ENCODE data around the gene RTKN2. TPM values are rescaled to one million over a fixed set of nuclear protein-coding genes. Genes with fewer than 3 reads are reported as not detected.
A peak's percentile ranks its signal among the peaks of the same experiment; 100 is the strongest.
"Not testable (repeated sequence)": the region's sequence is repeated elsewhere in the genome, so short reads cannot be mapped to it uniquely, and the experiment has no call there.

RTKN2 gene
- total RNA-seq, 1 donor from 2014 or later = 3.9 TPM

- Mint-ChIP-seq H3K4me1 (ENCODE audit: low read depth) (peaks cover 42% of the 10 kb centered on the region), H3K36me3 (ENCODE audit: low read depth) (no peaks in the 10 kb centered on the region), H3K27ac (ENCODE audit: unreplicated experiment) (no peak overlapping the region), H3K27me3 (ENCODE audit: low read depth) (no peaks in the 10 kb centered on the region), H3K4me3 (ENCODE audit: unreplicated experiment) (no peak overlapping the region), H3K9me3 (ENCODE audit: low read depth) (peaks cover 3% of the 10 kb centered on the region)
- TF ChIP-seq, protein P1, sequence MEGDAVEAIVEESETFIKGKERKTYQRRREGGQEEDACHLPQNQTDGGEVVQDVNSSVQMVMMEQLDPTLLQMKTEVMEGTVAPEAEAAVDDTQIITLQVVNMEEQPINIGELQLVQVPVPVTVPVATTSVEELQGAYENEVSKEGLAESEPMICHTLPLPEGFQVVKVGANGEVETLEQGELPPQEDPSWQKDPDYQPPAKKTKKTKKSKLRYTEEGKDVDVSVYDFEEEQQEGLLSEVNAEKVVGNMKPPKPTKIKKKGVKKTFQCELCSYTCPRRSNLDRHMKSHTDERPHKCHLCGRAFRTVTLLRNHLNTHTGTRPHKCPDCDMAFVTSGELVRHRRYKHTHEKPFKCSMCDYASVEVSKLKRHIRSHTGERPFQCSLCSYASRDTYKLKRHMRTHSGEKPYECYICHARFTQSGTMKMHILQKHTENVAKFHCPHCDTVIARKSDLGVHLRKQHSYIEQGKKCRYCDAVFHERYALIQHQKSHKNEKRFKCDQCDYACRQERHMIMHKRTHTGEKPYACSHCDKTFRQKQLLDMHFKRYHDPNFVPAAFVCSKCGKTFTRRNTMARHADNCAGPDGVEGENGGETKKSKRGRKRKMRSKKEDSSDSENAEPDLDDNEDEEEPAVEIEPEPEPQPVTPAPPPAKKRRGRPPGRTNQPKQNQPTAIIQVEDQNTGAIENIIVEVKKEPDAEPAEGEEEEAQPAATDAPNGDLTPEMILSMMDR (IDR thresholded peaks at IDR 0.05) = no peak
- DNase-seq (ENCODE audit: low spot score) = no peak
Observed at GRCh38 chr10:62244088-62244487, 24.6 kb downstream of the RTKN2 start.

DNA sequence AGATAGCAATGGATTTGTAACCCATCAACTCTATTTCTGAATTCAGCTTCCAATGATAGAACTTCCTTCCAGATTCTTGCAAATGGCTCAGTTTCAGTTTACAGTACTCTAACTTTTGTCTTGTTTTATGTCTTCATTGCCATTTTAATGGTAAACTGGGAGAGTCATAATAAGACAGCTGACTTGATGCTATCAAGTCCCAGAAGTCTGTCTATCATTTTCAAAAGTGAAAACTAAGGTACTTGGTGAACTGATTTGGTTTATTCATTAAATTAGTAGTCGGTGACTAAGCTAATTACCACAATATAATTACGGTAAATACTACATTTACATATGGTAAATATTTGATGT lies 25.0 kb downstream of the RTKN2 start:
- DNase-seq (ENCODE audit: low spot score) = no peak
- H3K27ac Mint-ChIP-seq (ENCODE audit: unreplicated experiment) = peak overlapping the region; percentile 88
- no peaks in the 10 kb centered on the region for H3K27me3 Mint-ChIP-seq (ENCODE audit: low read depth)
- no peaks in the 10 kb centered on the region for H3K36me3 Mint-ChIP-seq (ENCODE audit: low read depth)
- H3K4me1 Mint-ChIP-seq (ENCODE audit: low read depth) = peaks cover 39% of the 10 kb centered on the region
- peaks cover 3% of the 10 kb centered on the region for H3K9me3 Mint-ChIP-seq (ENCODE audit: low read depth)
- peak overlapping the region; percentile 7 for H3K4me3 Mint-ChIP-seq (ENCODE audit: unreplicated experiment)
- TF ChIP-seq, protein P1 (IDR thresholded peaks at IDR 0.05) = no peak

DNA sequence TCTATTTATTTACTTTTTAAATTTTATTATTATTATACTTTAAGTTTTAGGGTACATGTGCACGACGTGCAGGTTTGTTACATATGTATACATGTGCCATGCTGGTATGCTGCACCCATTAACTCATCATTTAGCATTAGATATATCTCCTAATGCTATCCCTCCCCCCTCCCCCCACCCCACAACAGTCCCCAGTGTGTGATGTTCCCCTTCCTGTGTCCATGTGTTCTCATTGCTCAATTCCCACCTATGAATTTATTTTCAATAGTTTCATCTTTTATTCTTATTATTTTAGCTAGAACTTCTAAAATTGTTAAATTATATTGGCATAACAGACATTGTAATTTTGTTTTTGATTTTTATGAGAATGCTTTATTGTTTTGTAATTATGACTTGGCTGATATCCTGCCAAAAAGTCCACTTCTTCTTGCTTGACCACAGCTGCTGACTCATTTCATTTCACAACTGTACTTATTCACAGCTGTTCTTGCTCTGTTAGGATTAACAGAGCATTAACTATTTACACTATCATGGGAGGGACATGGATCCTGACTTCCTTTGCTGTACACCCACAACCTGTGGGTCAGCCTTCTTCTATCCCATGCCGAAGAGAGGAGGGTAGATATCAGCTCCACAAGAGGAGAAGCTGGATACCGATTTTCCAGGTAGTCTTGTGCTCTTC lies 25.5 kb downstream of the RTKN2 start:
- not testable (repeated sequence) for DNase-seq (ENCODE audit: low spot score); H3K27me3 Mint-ChIP-seq (ENCODE audit: low read depth); H3K36me3 Mint-ChIP-seq (ENCODE audit: low read depth); H3K9me3 Mint-ChIP-seq (ENCODE audit: low read depth)
- peak overlapping the region; percentile 88 for H3K27ac Mint-ChIP-seq (ENCODE audit: unreplicated experiment)
- H3K4me3 Mint-ChIP-seq (ENCODE audit: unreplicated experiment) = peak overlapping the region; percentile 7
- H3K4me1 Mint-ChIP-seq (ENCODE audit: low read depth) = peaks cover 38% of the 10 kb centered on the region

DNA sequence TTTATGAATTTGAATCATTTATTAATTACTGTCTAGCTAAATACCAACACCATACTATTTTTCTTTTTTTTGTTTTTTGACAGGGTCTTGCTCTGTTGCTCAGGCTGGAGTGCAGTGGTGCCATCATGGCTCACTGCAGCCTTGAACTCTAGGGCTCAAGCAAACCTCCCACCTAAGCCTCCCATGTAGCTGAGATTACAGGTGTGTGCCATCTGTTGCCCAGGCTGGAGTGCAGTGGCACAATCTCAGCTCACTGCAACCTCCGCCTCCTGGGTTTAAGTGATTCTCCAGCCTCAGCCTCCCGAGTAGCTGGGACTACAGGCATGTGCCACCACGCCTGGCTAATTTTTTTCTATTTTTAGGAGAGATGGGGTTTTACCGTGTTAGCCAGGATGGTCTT lies 27.1 kb downstream of the RTKN2 start:
- not testable (repeated sequence) for H3K4me3 Mint-ChIP-seq (ENCODE audit: unreplicated experiment); H3K36me3 Mint-ChIP-seq (ENCODE audit: low read depth); H3K9me3 Mint-ChIP-seq (ENCODE audit: low read depth); DNase-seq (ENCODE audit: low spot score); H3K27me3 Mint-ChIP-seq (ENCODE audit: low read depth); H3K27ac Mint-ChIP-seq (ENCODE audit: unreplicated experiment)
- H3K4me1 Mint-ChIP-seq (ENCODE audit: low read depth) = peaks cover 53% of the 10 kb centered on the region

DNA sequence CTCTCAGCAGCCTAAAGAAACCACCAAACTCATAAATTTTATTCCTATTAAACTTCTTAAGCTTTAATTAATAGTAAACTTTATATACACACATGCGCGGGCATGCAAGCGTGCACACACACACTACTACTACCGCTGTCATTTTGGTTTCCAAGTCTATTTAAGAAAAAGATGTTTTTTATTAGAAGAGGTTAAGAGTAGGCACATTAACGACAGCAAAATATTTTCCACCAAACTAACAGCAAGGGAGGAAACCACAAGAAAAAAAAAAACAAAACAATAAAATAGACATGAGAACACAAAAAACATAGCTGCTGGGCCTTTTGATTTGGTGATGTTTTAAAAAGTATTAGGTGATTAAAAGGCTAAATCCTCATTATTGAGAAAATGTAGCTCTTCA lies 28.6 kb downstream of the RTKN2 start:
- peaks cover 52% of the 10 kb centered on the region for H3K4me1 Mint-ChIP-seq (ENCODE audit: low read depth)
- TF ChIP-seq, protein P1 (IDR thresholded peaks at IDR 0.05) = no peak
- no peak overlapping the region for H3K4me3 Mint-ChIP-seq (ENCODE audit: unreplicated experiment)
- H3K36me3 Mint-ChIP-seq (ENCODE audit: low read depth) = no peaks in the 10 kb centered on the region
- DNase-seq (ENCODE audit: low spot score) = no peak
- H3K27ac Mint-ChIP-seq (ENCODE audit: unreplicated experiment) = no peak overlapping the region
- peaks cover 3% of the 10 kb centered on the region for H3K9me3 Mint-ChIP-seq (ENCODE audit: low read depth)
- H3K27me3 Mint-ChIP-seq (ENCODE audit: low read depth) = no peaks in the 10 kb centered on the region

DNA sequence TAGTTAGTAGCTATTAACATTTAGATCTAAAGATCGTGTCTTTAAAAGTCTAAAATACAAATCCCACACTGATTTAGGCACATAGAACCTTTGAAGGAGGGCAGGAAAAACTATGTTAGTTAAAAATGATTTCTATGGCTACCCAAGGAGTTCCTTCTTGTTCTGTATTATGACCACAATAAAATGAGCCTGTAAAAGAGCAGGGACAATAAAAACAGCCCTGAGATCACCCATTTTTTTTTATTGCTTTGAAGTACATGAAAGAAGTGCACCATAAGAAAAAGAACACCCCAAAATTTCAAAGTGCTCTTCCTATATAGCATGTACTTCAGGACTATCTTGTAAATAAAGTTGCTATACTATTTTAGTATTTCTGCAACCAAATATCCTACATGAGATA lies 29.8 kb downstream of the RTKN2 start:
- Mint-ChIP-seq H3K27me3 (ENCODE audit: low read depth) (no peaks in the 10 kb centered on the region), H3K36me3 (ENCODE audit: low read depth) (no peaks in the 10 kb centered on the region), H3K4me1 (ENCODE audit: low read depth) (peaks cover 54% of the 10 kb centered on the region), H3K27ac (ENCODE audit: unreplicated experiment) (no peak overlapping the region), H3K9me3 (ENCODE audit: low read depth) (peaks cover 3% of the 10 kb centered on the region), H3K4me3 (ENCODE audit: unreplicated experiment) (no peak overlapping the region)
- TF ChIP-seq, protein P1 (IDR thresholded peaks at IDR 0.05) = no peak
- DNase-seq (ENCODE audit: low spot score) = no peak
